ENCODE measurements around the gene GAL3ST3. TPM values are rescaled to one million over a fixed set of nuclear protein-coding genes. Genes with fewer than 3 reads are reported as not detected.
A peak's percentile ranks its signal among the peaks of the same experiment; 100 is the strongest.

Gene GAL3ST3
- polyA plus RNA-seq, 3 donors, result not detected

GRCh38 chr11:66068154-66068821, 19.3 kb upstream of the GAL3ST3 start:
- H3K27ac ChIP-seq (ENCODE audit: low read depth in 1 of 2, low read length in 2 of 2), result peak overlapping the region; percentile 92 to 96
- H3K79me2 ChIP-seq (ENCODE audit: insufficient read depth, low read length), result peaks cover 50% of the 10 kb centered on the region
- H3K27me3 Mint-ChIP-seq (ENCODE audit: low read depth in 3 of 3), result peaks cover 0 to 5% (median 0%) of the 10 kb centered on the region in 3 donors
- H2AFZ ChIP-seq (ENCODE audit: insufficient read depth, low read depth, low read length, poor library complexity, severe bottlenecking), result no peak overlapping the region
- 56% methylated on average over 10 of the region's 17 CpGs for WGBS (ENCODE audit: insufficient coverage)
- H3K4me3 ChIP-seq (replicated peaks in 1 of 3; ENCODE audit: low read depth in 2 of 3, low read length in 3 of 3), result peak overlapping the region in 1 of 3 experiments; percentile 80
- H3K36me3 Mint-ChIP-seq, result peaks cover 56 to 66% of the 10 kb centered on the region in 2 donors
- no peaks in the 10 kb centered on the region for H3K9me3 ChIP-seq (replicated peaks in 1 of 2; ENCODE audit: control insufficient read depth in 1 of 2, insufficient read depth in 1 of 2, low read length in 2 of 2)
- peak overlapping the region; percentile 95 to 98 (median 97) for H3K27ac Mint-ChIP-seq
- H3K4me1 ChIP-seq (ENCODE audit: control insufficient read depth in 1 of 2, insufficient read depth in 2 of 2, low read length in 2 of 2), result peaks cover 45 to 55% of the 10 kb centered on the region in 2 donors
- peaks cover 0 to 4% (median 0%) of the 10 kb centered on the region in 7 donors for H3K9me3 Mint-ChIP-seq
- H4K20me1 ChIP-seq (ENCODE audit: insufficient read depth, low read length), result peaks cover 27% of the 10 kb centered on the region
- H3K36me3 ChIP-seq (replicated peaks in 1 of 2; ENCODE audit: control insufficient read depth in 1 of 2, insufficient read depth in 2 of 2, low read length in 2 of 2), result peaks cover 44 to 56% of the 10 kb centered on the region in 2 donors
- peaks cover 56% of the 10 kb centered on the region for H3K4me1 Mint-ChIP-seq
- peak overlapping the region; percentile 85 for H3K9ac ChIP-seq (ENCODE audit: insufficient read depth, low read length, poor library complexity, severe bottlenecking)
- H3K27me3 ChIP-seq (ENCODE audit: control insufficient read depth in 2 of 2, insufficient read depth in 2 of 2, low read length in 2 of 2), result no peaks in the 10 kb centered on the region
- H3K4me3 Mint-ChIP-seq, result peak overlapping the region; percentile 90 to 93
- intact Hi-C loops (cut with micrococcal nuclease), result loop anchor here in 1 of 2 donors (5.0 kb wide), 1 partner anchor 64 kb away; no protein-coding TSS in a partner anchor
- peak; percentile 57 to 68 (median 66) for DNase-seq
- peak; percentile 98 for TF ChIP-seq CTCF (IDR thresholded peaks at IDR 0.05)
- peak overlapping the region; percentile 82 for H3K4me2 ChIP-seq (replicated peaks; ENCODE audit: extremely low read depth, low read length, poor library complexity, severe bottlenecking)

GRCh38 chr11:66067640-66068039, 18.7 kb upstream of the GAL3ST3 start:
- Histone ChIP-seq H4K20me1 (ENCODE audit: insufficient read depth, low read length) (peaks cover 22% of the 10 kb centered on the region), H2AFZ (ENCODE audit: insufficient read depth, low read depth, low read length, poor library complexity, severe bottlenecking) (no peak overlapping the region), H3K36me3 (replicated peaks in 1 of 2; ENCODE audit: control insufficient read depth in 1 of 2, insufficient read depth in 2 of 2, low read length in 2 of 2) (peaks cover 50 to 56% of the 10 kb centered on the region in 2 donors), H3K4me2 (replicated peaks; ENCODE audit: extremely low read depth, low read length, poor library complexity, severe bottlenecking) (no peak overlapping the region), H3K79me2 (ENCODE audit: insufficient read depth, low read length) (peaks cover 46% of the 10 kb centered on the region), H3K4me1 (ENCODE audit: control insufficient read depth in 1 of 2, insufficient read depth in 2 of 2, low read length in 2 of 2) (peaks cover 45 to 55% of the 10 kb centered on the region in 2 donors), H3K27me3 (ENCODE audit: control insufficient read depth in 2 of 2, insufficient read depth in 2 of 2, low read length in 2 of 2) (no peaks in the 10 kb centered on the region), H3K4me3 (replicated peaks in 1 of 3; ENCODE audit: low read depth in 2 of 3, low read length in 3 of 3) (no peak overlapping the region), H3K27ac (ENCODE audit: low read depth in 1 of 2, low read length in 2 of 2) (peak overlapping the region; percentile 92 to 96), H3K9ac (ENCODE audit: insufficient read depth, low read length, poor library complexity, severe bottlenecking) (no peak overlapping the region), H3K9me3 (replicated peaks in 1 of 2; ENCODE audit: control insufficient read depth in 1 of 2, insufficient read depth in 1 of 2, low read length in 2 of 2) (no peaks in the 10 kb centered on the region)
- no peak for TF ChIP-seq CTCF (IDR thresholded peaks at IDR 0.05)
- Mint-ChIP-seq H3K4me3 (no peak overlapping the region), H3K27me3 (ENCODE audit: low read depth in 3 of 3) (peaks cover 0 to 5% (median 0%) of the 10 kb centered on the region in 3 donors), H3K36me3 (peaks cover 57 to 66% of the 10 kb centered on the region in 2 donors), H3K9me3 (peaks cover 0 to 4% (median 0%) of the 10 kb centered on the region in 7 donors), H3K4me1 (peaks cover 53% of the 10 kb centered on the region), H3K27ac (peak overlapping the region in 6 of 7 donors; percentile 95 to 98 (median 96))
- WGBS (ENCODE audit: insufficient coverage), result 97% methylated on average over 3 of the region's 4 CpGs
- intact Hi-C loops (cut with micrococcal nuclease), result loop anchor here in 1 of 2 donors (5.0 kb wide), 1 partner anchor 65 kb away; no protein-coding TSS in a partner anchor
- no peak for DNase-seq
